Neural cell (in vitro differentiated cells): ENCODE data around the gene RAET1L.

Experiments
- CTCF ChIP-seq: fragments of 450-650 bp; IDR thresholded peaks from 2 replicates; pipeline ENCODE4 v1.5.1; 2014; ENCODE audit warnings: antibody characterized with exemption, mild to moderate bottlenecking, moderate library complexity; ENCODE audit not compliant: poor library complexity, severe bottlenecking
- EZH2 ChIP-seq: fragments of 200-600, 300-800 bp; shearing (Covaris generic), sonication (generic); IDR thresholded peaks from 2 replicates; pipeline ENCODE4 v1.6.1; 2014; ENCODE audit warnings: antibody characterized with exemption, low read length, borderline replicate concordance, mild to moderate bottlenecking; ENCODE audit not compliant: insufficient read depth, poor library complexity, severe bottlenecking
- TAF1 ChIP-seq: IDR thresholded peaks from 2 replicates; pipeline ENCODE4 v1.6.1; 2012; ENCODE audit warnings: low read depth

- TF ChIP-seq CTCF, result no peak
- no peak for TF ChIP-seq TAF1
- TF ChIP-seq EZH2, result no peak
Observed at GRCh38 chr6:150029749-150030148, 4.4 kb upstream of the RAET1L start.
